M059J (cell line): ENCODE measurements around the gene CHCHD6. TPM values are rescaled to one million over a fixed set of nuclear protein-coding genes. Genes with fewer than 3 reads are reported as not detected.
A peak's percentile ranks its signal among the peaks of the same experiment; 100 is the strongest.

Experiments
- DNase-seq: peaks from one replicate; pipeline ENCODE4 v3.0.0-alpha.2; 2012; ENCODE audit warnings: low read depth
- total RNA-seq: library from RNA; depleted of rRNA; stranded (reverse); fragments of >200 nt; shearing (Covaris generic); gene quantifications from 2 replicates; pipeline ENCODE4 v1.2.3, GENCODE V29; 2014

CHCHD6 gene
- total RNA-seq, 1 experiment from 2014 or later, result 18.7 TPM

DNA sequence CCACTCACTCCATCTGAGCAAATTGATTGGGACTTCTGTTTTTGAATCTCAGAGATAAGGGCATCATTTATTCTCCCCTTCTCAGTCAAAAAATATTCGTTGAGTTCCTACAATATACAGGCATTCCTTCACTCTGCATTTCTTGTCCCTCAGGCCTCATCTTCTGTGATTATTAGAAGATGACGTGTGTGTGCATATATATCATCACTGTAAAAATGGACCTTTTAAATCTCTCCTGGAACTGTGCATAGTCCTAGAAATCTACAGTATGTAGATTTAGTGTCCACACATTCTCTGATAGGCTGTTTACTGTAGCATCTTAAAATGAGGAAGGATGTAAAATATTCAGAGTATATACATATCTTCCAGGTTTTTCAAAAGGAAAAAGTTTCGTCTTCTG, 235.7 kb downstream of the CHCHD6 start:
- no peak for DNase-seq

DNA sequence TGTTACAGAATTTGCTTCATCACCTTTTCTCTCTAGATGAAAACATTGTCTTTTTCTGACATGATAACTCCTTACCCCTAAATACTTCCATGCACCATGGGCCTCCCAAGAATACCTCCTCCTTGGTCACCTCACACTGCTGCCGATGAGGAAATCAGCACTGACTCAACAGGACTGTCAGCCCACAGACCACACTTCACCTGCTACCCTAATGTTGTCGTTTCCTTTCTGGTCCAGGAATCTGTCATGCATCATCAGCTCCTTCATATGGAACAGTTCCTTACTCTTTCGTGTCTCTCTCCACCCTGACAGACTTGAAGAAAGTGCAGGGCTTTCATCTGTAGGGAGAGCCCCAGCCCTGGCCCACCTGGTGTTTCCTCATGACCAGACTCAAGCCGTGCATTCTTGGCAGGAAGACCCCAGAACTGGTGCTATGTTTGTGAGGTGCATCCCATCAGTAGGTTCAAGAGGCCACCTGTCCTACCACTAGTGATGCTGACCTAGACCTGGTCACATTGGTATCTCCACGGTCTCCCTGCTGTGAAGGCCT, 237.8 kb downstream of the CHCHD6 start:
- DNase-seq, result no peak

DNA sequence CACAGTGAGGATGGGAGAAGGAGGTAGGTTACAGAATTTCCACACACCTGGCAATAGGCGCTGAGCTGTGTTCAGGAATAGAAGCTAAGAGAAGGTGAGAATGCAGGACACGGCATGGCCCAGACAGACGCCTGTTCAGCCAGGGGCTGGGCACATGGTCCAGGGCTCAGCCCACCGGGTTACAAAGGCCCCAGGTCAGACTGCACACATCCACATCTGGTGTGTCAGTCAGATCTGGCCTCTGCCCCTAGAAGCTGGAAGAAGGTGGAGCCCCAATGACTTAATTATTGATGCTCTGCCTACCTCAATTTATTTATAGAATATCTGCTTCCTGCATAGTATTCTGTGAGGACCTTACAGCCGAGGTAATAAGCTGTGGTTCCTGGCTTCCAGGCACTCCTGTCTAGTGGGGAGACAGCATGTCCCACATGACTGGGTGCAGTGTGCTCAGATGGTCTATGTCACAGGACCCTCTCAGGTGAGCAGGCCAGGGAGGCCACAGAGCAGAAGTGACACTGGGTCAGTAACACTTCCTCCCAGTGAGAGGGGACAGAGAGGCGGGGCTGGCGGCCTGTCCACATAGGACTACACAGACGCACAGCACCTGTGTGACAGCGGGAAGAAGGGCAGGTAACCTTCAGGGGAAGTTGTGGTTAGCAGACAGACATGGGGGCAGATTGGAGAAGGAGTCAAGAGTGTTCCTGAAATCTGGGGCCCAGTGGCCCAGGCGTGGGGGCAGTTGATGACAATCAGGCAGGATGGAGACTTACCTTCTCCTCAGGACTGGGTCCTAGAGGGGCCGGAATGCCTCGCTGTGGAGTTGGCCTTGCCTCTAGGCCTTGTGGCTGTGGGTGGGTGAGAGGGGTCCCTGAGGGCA, 240.3 kb downstream of the CHCHD6 start:
- DNase-seq, result no peak

DNA sequence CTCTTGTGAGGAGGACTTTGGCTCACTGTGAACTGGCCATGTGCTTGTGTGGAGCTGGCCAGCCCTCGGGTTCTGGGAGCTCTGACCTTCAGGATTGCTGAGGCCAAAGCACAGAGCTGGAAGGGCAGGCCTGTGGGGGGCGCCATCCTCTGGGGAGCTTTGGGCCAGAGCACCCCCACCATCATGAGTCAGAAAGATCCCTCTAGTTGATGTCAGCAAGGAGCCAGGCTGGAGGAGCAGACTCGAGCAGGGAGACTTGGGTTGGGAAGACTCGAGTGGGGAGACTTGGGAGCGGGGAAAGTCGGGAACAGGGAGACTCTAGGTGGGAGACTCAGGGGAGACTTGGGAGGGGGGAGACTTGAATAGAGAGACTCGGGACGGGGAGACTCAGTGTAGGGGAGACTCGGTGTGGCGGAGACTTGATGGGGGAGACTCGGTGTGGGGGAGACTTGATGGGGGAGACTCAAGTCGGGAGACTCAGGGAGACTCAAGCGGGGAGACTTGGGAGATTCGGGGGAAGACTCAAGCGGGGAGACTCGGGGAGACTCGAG, 241.2 kb downstream of the CHCHD6 start:
- no peak for DNase-seq

DNA sequence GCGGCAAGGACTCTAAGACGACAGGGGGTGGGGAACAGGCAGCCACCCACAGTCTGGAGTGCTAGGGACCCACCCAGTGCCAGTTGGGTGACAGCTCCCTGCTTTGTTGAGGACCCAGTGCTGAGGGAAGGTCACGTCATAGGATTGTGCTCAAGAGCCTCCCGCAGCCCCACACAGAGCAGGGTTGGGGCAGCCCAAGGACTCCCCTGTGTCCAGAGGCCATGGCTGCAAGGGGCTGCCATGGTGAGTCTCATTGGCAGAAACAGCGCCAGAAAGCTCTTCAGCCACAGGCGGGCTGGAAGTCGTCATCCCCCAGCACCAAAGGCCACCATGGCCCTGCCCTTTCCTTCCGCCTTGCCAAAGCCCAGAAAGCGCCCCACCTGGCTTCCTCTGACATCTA, 241.9 kb downstream of the CHCHD6 start:
- DNase-seq, result no peak

DNA sequence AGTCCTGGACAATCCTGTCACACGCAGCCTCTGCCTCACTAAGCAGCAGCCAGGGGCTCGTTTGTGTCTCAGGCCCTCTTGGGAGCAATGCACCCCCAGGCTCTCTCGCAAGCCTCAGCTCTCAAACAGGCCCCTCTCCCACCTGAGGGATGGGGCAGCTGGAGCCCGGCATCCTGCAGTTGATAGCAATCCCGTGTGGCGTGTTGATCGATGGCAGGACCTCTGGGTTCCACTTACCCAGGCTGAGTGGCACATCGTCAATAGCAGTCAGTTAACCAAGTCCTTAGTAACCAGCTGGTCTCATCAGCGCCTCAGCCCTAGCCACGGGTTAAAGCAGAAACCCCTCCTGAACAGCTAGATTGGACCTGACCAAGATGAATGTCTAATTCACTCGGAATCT, 242.4 kb downstream of the CHCHD6 start:
- DNase-seq, result no peak

DNA sequence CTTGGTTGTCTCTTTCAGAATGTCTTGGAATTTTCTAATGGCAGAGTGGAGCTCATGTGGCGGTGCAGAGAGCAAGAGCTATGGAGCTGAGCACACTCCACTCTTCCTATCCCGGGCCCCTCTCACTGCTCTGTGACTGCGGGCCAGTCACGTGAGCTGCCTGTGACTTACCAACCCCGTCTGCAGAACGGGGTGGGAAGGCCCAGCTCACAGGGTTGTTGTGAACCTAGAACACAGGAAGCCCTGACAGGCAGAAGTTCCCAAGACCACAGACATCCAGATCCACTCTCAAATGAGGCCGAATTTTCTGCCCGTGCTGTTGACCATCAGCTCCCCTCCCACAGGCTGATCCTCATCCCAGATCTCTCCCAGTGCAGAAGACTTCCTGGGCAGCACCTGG, 243.4 kb downstream of the CHCHD6 start:
- DNase-seq, result no peak

DNA sequence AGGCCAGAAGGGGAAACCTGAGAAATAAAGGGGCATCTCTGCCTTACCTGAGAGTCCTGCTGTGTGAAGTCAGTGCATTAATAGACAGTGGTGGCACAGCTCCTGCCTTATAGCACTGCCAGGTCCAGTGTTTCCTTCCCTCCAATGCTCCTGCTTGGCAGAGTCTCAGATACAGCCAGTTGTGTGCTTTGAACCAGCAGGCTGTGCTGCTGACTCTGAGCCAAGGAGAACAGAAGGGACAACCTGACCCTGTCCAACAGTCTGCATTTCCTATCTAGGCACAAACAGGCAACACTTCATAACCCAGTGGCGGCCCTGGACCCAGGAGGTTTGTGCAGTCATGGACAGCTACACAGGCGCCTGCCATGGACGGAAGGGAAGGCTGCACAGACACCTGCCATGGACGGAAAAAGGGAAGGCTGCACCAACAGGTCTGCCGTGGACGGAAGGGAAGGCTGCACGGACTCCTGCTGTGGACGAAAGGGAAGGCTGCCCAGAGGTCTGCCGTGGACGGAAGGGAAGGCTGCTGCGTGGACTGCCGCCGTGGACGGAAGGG, 245.0 kb downstream of the CHCHD6 start:
- DNase-seq, result no peak

DNA sequence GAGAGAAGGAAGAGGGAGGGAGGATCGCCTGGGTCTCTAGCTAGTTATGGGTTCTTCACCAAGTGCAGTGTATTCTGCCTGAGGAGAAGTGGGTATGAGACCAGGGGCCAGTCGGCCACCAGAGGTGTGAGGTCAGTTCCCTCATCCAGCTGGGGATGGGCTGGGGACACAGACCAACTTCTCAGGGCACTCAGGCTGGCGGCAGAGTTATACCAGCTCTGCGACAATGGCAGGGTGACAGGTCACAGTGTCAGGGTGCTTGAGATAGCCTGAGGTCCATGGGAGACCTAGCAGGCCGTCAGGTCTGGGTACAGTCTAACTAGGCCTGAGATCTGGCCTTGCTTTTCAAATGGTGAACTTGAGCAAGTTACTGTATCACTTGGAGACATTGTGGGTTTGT, 247.5 kb downstream of the CHCHD6 start:
- no peak for DNase-seq

DNA sequence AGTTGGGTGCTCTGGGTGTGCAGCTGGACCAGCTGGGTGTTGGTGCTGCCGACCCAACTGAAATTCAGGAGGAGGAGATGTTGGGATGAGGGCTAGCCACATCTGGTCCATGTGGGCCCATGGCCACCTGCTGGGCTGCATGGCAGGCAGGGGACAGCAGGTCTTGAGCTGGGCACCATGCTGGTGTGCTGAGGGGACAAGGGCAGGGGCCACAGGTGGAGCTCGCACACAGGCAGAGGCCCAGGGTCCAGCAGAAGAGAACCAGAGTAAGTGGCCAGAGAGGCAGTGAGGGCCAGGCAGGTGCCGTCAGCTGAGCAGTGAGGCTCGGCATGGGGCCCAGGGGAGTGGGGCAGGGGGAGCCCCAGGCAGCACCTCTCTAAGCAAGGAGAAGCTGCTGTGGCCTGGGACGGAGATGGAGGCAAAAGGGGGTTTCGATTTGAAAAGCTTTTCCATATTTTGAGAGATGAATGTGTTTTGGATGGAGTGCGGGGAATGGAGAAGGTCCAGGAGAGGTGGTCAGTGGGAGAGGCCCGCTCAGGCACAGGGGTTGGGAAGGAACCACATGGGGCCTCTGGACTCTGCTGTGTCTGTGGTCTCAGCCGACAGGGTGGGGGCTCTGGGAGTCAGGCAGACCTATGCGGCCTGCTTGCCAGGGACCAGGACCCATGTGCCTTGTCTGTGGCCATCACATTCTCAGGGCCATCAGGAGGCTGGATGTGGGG, 248.4 kb downstream of the CHCHD6 start:
- no peak for DNase-seq

DNA sequence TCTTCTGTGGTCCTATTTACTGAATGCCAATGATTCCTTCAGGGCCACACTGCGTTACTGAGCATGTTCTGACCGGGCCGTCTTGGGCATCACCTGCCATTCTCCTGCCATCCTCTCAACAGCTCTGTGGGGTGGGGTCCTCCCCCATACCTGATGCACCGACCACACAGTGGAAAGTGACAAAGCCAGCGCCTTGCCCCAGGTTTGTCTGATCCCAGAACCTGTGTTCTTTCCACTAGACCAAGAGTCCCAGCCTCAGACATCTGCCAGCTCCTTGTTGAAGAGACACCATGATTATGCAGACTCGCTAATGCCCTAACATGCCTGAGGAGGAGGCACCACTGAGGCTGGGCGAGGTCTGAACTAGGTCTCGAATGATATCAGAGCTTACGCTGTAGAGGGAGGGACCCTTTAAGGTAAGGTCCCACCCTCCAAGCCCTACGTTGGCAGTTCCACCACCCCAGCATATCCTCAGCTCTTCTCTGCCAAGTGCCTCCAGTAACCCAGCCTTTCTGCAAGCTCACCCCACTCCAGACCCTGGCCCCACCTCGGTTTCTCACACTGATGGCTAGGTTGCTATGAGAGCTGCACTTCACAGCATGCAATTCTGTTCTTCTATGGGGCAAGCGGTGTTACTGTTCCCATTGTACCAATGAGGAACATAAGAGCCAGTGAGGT, 249.1 kb downstream of the CHCHD6 start:
- DNase-seq, result no peak

DNA sequence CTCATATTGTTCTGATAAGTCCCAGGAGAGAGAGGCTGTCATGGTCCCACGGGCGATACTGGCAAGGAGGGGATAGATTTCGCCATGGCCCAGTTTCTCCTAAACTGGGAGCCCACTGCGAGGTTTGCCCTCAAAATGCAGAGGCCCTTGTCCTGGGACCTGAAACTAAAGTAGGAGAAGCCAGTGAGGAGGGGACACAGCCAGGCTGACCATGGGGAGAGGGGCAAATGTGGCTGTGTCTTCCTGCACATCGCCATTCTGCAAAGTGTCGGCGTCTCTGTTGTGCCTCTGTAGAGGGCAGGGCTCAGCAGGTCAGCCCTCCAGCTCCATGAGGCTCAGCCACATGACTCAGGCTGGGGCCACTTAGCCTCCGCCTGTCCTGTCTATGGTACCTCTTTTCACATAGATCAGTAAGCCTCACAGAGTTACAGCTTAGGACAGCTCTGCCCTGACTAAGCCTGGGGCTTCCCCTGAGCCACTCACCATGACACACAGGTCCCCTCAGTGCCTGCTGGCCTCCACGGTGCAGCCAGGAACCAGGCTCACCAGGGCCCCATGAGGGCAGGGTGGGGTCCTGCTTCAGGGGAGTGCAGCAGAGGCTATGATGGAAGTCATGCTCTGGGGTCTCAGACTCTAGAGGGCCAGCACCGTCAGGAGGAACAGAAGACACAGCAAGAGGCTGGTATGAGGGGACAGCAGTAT, 250.3 kb downstream of the CHCHD6 start:
- DNase-seq, result peak; percentile 54

DNA sequence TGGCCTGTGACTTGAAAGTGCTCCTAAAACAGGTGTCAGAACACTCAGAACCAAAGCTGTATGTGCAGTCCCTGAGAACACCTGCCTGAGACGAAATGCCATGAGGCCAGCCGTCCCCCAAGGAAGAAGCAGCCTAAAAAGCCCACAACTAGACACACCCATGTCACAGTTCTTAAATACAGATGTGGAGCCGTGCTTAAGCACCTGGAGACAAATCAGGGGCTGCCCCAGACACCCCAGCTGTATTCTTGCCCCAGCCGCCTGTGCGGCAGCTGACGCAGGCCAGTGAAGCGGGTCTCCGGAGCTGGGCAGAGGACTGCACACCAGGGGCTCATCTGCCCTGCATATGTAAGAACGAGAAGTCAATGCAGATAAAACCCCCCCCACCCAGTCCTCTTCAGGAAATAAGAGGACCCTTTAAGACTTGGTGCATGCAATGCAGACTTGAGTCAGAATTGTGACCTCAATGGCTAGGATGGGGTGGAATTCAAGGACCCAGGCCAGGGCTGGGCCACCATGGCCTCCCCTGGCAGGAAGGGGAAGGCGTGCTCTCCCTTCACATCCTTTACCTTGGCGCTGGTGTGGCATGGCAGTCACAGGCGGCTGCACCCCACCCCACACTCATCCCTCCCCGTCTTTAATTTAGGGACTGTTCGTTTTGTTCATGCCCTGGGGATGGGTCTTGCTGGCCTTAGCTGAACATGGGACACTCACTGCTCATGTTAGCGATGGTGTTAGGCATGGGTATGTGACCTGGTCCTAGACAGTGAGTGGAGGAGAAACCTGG, 251.2 kb downstream of the CHCHD6 start:
- DNase-seq, result no peak

DNA sequence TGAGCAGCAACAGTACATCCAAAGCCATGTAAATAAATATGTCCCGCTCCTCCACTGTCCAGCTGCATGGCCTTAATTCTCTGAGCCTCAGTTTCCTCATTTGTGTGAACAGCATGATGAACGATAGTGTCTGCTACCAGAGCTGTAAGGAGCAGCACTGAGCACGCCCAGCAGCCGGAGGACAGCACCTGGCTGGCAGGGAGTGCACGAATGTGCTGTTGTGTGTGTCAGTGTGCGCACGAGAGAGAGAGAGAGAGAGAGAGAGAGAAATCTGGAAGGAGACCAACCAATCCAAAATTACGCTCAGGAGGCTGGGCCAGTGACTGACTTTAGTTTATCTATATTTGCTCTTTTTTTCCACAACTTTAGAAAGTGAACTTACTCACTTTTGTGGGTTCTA, 252.3 kb downstream of the CHCHD6 start:
- no peak for DNase-seq

DNA sequence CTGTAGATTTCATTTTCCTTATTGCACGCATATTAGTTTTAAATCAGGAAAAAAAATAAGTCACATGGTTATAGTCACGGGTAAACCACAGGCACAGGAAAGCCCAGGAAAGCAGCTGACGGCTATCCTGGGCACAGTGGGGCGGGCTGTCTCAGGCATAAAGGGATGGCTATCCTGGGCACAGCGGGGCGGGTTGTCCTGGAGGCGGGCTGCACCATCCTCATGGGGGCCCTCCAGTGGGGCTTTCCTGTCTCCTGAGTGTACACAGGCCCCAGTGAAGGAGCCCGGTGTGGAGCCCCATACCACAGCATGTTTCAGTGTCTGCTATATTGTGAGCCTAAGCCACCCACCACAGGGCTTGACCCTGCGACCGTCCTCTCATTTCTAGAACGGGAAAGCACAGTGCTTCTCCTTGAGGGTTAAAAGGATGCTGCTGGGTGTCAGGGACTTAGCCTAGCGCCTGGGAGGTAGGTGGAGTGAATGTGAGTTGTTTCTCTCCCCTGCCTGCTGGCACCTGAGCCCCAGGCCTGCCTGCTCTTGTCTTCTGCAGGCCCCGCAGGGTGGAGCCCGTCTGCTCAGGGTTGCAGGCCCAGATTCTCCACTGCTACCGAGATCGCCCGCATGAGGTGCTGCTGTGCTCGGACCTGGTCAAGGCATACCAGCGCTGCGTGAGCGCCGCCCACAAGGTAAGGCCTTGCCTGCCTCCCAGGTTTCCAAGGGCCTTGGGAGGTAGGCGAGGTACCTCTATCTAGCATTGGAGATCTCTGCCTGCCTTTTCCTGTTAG, 253.0 kb downstream of the CHCHD6 start:
- no peak for DNase-seq

DNA sequence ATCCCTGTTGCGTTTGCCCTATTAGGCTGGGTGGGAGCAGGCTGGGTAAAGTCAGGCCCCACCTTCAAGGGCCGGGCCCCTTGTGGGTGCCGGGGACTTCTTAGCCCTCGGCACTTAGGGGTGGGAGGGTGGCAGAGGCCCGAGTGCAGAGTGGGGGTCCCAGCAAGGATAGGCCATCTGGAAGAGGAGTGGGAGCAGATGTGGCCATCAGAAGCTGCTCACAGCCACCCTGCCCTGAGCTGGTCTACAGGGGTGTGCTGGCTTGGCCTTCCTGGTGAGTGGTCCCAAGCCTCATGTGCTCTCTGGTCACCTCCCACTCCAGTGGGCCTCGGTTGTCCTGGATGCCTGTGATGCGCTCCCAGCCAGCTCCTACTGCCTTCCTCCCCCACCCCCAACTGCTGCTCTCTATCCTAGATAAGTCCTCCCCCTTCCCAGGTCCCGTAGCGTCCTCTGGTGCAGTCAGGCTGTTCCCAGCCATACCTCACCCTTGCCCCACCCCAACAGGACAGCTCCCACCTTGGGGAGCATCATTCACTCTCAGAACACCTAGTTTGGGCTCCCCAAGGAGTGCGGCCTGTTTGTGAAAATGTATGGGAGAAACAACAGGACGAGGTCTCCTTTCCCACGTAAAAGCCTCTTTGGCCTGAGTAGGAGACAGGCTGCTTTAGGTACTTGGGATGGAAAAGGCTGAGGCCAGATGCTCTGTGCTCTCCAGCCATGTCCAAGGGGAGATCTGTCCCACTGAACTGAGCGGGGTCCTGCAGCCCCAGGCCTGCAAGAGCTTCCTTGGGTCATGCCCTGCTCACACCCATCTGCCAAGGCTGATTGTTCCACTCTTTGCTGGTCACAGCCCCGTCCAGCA, 254.0 kb downstream of the CHCHD6 start:
- DNase-seq, result no peak

DNA sequence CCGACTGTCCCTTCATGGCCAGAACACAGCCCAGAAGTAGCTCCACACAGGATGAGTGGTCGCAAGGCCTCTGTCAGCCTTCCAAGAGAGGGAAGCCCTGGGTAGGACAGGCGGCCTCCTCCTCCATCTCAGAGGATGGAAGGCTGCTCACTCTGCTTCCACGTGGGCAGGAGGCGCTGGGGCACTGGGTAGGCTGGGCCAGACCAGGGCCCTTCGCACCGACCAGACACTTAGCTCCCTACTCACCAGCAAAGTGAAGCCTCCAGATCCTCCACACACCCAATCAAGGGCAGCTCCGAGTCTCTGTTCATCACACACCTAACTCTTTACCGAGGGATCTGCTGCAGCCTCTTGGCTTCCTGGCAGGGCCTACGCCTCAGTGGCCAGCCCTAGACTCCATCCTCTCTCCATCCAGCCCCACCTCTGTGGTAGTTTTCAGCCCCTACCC, 254.6 kb downstream of the CHCHD6 start:
- no peak for DNase-seq

DNA sequence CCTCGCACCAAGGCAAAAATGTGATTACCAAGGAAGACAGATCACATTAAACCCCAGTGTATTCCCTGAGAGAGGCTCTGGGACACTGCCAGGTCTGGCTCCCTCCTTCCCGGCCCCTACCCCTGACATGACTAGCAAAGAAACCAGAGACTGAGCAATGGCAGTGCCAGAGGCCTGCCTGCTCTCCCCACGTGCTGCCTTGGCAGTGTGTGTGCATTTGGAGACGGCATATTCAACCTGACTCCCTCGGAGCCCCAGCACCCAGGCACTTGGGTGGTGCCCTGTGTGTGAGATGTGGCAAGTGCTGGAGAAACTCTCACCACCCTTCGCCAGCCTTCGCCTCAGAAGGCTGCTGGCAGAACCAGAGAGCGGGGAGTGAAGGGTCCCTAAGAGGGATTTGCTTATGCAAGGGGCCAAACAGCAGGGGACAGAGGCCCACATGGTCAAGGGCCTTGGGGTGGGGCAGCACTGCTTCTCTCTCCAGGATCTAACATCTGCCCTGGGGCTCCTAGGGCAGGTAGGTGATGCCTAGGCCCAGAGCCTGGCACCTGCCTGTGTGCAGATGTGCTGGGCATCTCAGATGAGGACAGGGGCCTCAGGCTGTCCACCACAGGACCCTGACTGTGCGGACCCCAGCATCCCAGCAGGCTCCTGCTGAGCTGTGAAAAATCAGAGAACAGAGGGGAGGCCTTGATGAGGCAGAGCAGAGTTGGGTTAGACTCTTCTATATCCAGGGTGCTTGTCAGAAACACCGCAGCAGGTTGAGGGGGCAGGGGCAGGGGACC, 255.3 kb downstream of the CHCHD6 start:
- no peak for DNase-seq
